Measurements from ENCODE around the gene ASB4. TPM values are rescaled to one million over a fixed set of nuclear protein-coding genes. Genes with fewer than 3 reads are reported as not detected.

ASB4 gene
- total and polyA plus RNA-seq, 2 experiments from 2014 or later, result not detected

DNA sequence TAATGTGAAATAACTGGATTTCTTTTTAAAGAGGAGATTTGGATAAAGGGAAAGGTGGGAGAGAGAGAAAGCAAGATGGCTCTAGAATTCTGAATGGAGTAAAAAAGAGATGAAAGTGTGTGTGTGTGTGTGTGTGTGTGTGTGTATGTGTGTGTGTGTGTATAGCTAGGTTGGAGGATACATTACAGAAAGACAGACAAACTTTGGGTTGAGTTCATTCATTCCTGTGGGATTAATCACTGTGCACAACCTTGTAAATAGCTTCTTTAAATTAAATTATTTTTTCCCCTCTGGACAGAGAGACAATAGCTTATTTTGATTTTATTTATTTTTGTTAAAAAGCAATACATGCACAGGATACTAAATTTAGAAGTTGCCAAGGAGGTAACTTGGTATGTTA, 7.5 kb downstream of the ASB4 start:
- ATAC-seq, result no peak
- Mint-ChIP-seq H3K9me3 (no peaks in the 10 kb centered on the region), H3K36me3 (ENCODE audit: low read depth) (no peaks in the 10 kb centered on the region), H3K27me3 (ENCODE audit: insufficient read depth, low read depth, poor library complexity) (peaks cover 1% of the 10 kb centered on the region), H3K4me1 (peaks cover 19% of the 10 kb centered on the region; the same call in 2 of the 3 replicates), H3K4me3 (no peak overlapping the region), H3K27ac (no peak overlapping the region)
- no peaks in the 10 kb centered on the region for H3K27me3 ChIP-seq (ENCODE audit: insufficient read depth)
- H3K27ac ChIP-seq (ENCODE audit: low read depth), result no peak overlapping the region
- peaks cover 8% of the 10 kb centered on the region; the same call in 1 of the 2 replicates for H3K4me1 ChIP-seq (ENCODE audit: insufficient read depth)
- H3K36me3 ChIP-seq (ENCODE audit: insufficient read depth), result no peaks in the 10 kb centered on the region
- TF ChIP-seq EZH2phosphoT487 (IDR thresholded peaks at IDR 0.05; ENCODE audit: unreplicated experiment) (no peak), JUNB (IDR thresholded peaks at IDR 0.05; ENCODE audit: unreplicated experiment) (no peak), ZNF114 (CRISPR knock-in tag; IDR thresholded peaks at IDR 0.05) (no peak), CREB1 (CRISPR knock-in tag; IDR thresholded peaks at IDR 0.05; ENCODE audit: low read depth) (no peak), NANOG (IDR thresholded peaks at IDR 0.05; ENCODE audit: borderline replicate concordance) (no peak), ZNF462 (CRISPR knock-in tag; IDR thresholded peaks at IDR 0.05) (no peak), POLR2AphosphoS5 (IDR thresholded peaks at IDR 0.05; ENCODE audit: low read depth) (no peak)
- TF ChIP-seq, protein P1, sequence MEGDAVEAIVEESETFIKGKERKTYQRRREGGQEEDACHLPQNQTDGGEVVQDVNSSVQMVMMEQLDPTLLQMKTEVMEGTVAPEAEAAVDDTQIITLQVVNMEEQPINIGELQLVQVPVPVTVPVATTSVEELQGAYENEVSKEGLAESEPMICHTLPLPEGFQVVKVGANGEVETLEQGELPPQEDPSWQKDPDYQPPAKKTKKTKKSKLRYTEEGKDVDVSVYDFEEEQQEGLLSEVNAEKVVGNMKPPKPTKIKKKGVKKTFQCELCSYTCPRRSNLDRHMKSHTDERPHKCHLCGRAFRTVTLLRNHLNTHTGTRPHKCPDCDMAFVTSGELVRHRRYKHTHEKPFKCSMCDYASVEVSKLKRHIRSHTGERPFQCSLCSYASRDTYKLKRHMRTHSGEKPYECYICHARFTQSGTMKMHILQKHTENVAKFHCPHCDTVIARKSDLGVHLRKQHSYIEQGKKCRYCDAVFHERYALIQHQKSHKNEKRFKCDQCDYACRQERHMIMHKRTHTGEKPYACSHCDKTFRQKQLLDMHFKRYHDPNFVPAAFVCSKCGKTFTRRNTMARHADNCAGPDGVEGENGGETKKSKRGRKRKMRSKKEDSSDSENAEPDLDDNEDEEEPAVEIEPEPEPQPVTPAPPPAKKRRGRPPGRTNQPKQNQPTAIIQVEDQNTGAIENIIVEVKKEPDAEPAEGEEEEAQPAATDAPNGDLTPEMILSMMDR (conservative IDR thresholded peaks at IDR 0.05; ENCODE audit: low read depth in 2 of 2), result no peak
- H3K79me2 ChIP-seq (replicated peaks; ENCODE audit: insufficient read depth), result no peaks in the 10 kb centered on the region
- DNase-seq (ENCODE audit: low spot score), result no peak
- no peaks in the 10 kb centered on the region for H4K20me1 ChIP-seq (replicated peaks; ENCODE audit: insufficient read depth)
- H3K4me2 ChIP-seq, result no peak overlapping the region
- H2AFZ ChIP-seq, result no peak overlapping the region
- no peaks in the 10 kb centered on the region for H3K9me2 ChIP-seq (ENCODE audit: insufficient read depth)
- H3F3A ChIP-seq (replicated peaks; ENCODE audit: low read depth), result no peaks in the 10 kb centered on the region
- no peak overlapping the region for H3K4me3 ChIP-seq

Measured in GM23338 (cell line).